H1 (cell line): ENCODE measurements around the gene HS6ST2. TPM values are rescaled to one million over a fixed set of nuclear protein-coding genes. Genes with fewer than 3 reads are reported as not detected.

Experiments
- CTCF ChIA-PET: fragments of 300-600 bp; sonication (Branson Sonifier 250); formaldehyde crosslinking; loops from one replicate; lab custom pipeline; 2021; ENCODE audit not compliant: partially characterized antibody; lab: Charles Lee
- POLR2A ChIA-PET: fragments of 300-600 bp; sonication (Branson Sonifier 250); formaldehyde crosslinking; loops from one replicate; lab custom pipeline; 2021; ENCODE audit warnings: inconsistent platforms; ENCODE audit not compliant: partially characterized antibody; lab: Charles Lee
- DNase-seq, 2 experiments: peaks; one replicate each; pipeline versions ENCODE4 v3.0.0 to v3.0.0-alpha.2; 2010 to 2022; ENCODE audit warnings: low spot score in 2 of 2, low read depth in 1 of 2, mixed read lengths in 1 of 2
- FAIRE-seq: peaks from 2 replicates; lab custom pipeline; 2011; peaks lifted over from hg19 to GRCh38; lab: Jason Lieb, UNC
- H2AFZ ChIP-seq: 2 replicates; pipeline ENCODE4 v1.8.1; 2012; ENCODE audit warnings: low read length, inconsistent platforms
- H2AK5ac ChIP-seq: 2 replicates; pipeline ENCODE4 v1.6.1; 2013; ENCODE audit warnings: low read depth, low read length
- H2BK120ac ChIP-seq: replicated peaks from 2 replicates; pipeline ENCODE3; 2013; ENCODE audit warnings: low read depth, low read length, inconsistent platforms
- H2BK12ac ChIP-seq: 2 replicates; pipeline ENCODE4 v1.6.1; 2013; ENCODE audit warnings: low read depth, low read length
- H2BK15ac ChIP-seq: 2 replicates; pipeline ENCODE4 v1.6.1; 2013; ENCODE audit warnings: low read length
- H2BK20ac ChIP-seq: 2 replicates; pipeline ENCODE4 v1.6.1; 2013; ENCODE audit warnings: low read length
- H2BK5ac ChIP-seq: 2 replicates; pipeline ENCODE4 v1.6.1; 2013; ENCODE audit warnings: low read depth, low read length
- H3K14ac ChIP-seq: 2 replicates; pipeline ENCODE4 v1.6.1; 2013; ENCODE audit warnings: inconsistent platforms; ENCODE audit not compliant: insufficient read length
- H3K18ac ChIP-seq: 2 replicates; pipeline ENCODE4 v1.6.1; 2013; ENCODE audit warnings: low read length; ENCODE audit errors: extremely low read depth
- H3K23ac ChIP-seq: 2 replicates; pipeline ENCODE4 v1.6.1; 2013; ENCODE audit warnings: inconsistent platforms; ENCODE audit not compliant: insufficient read length
- H3K23me2 ChIP-seq: 2 replicates; pipeline ENCODE4 v1.6.1; 2013; ENCODE audit warnings: low read depth, low read length
- H3K27ac ChIP-seq: 2 replicates; pipeline ENCODE4 v1.6.1; 2011; ENCODE audit warnings: low read depth, low read length, inconsistent platforms
- H3K27me3 ChIP-seq, 4 experiments: replicated peaks in 1 of 4; 1 replicate in 1 of 4; 2 replicates in 3 of 4; pipeline versions ENCODE4 v1.6.1 to v1.8.1; 2011 to 2013; ENCODE audit warnings: low read length in 3 of 4, mild to moderate bottlenecking in 3 of 4, inconsistent platforms in 2 of 4, mixed read lengths in 2 of 4, moderate library complexity in 1 of 4; ENCODE audit not compliant: control insufficient read depth in 3 of 4, insufficient read depth in 3 of 4; ENCODE audit errors: extremely low read depth in 1 of 4
- H3K36me3 ChIP-seq, 4 experiments: 2 replicates each; pipeline versions ENCODE4 v1.6.1 to v1.8.1; 2011 to 2013; ENCODE audit warnings: mild to moderate bottlenecking in 4 of 4, low read length in 3 of 4, moderate library complexity in 2 of 4, control low read depth in 1 of 4, inconsistent platforms in 1 of 4; ENCODE audit not compliant: insufficient read depth in 4 of 4, control insufficient read depth in 2 of 4
- H3K4ac ChIP-seq: replicated peaks from 2 replicates; pipeline ENCODE3; 2013; ENCODE audit warnings: low read length, low read depth, mixed read lengths, inconsistent platforms; ENCODE audit not compliant: insufficient read length
- H3K4me1 ChIP-seq, 4 experiments: replicated peaks in 1 of 4; 1 replicate in 1 of 4; 2 replicates in 3 of 4; pipeline versions ENCODE4 v1.6.1 to v1.8.1; 2011 to 2013; ENCODE audit warnings: low read length in 3 of 4, inconsistent platforms in 2 of 4, mixed read lengths in 1 of 4; ENCODE audit not compliant: insufficient read depth in 4 of 4, control insufficient read depth in 3 of 4
- H3K4me2 ChIP-seq, 2 experiments: 2 replicates each; pipeline versions ENCODE4 v1.6.1 to v1.8.1; 2011 to 2013; ENCODE audit warnings: low read depth in 2 of 2, low read length in 2 of 2, control low read depth in 1 of 2, inconsistent platforms in 1 of 2, mild to moderate bottlenecking in 1 of 2; ENCODE audit not compliant: insufficient read depth in 1 of 2
- H3K4me3 ChIP-seq, 4 experiments: fragments of 200-600, 300-600 bp in 1 of 4; sonication (generic), shearing (Covaris generic), sonication (Bioruptor Twin) in 1 of 4; 2 replicates each; pipeline versions ENCODE4 v1.5.1 to v1.8.1; 2011 to 2016; ENCODE audit warnings: low read length in 4 of 4, low read depth in 3 of 4, control low read depth in 2 of 4, inconsistent platforms in 2 of 4, mild to moderate bottlenecking in 2 of 4, mixed read lengths in 1 of 4, moderate library complexity in 1 of 4; ENCODE audit not compliant: insufficient read depth in 2 of 4; ENCODE audit errors: extremely low read depth in 1 of 4
- H3K56ac ChIP-seq: replicated peaks from 2 replicates; pipeline ENCODE3; 2013; ENCODE audit warnings: low read depth, mild to moderate bottlenecking, mixed read lengths, low read length, inconsistent platforms; ENCODE audit not compliant: insufficient read length
- H3K79me1 ChIP-seq: 2 replicates; pipeline ENCODE4 v1.6.1; 2013; ENCODE audit warnings: low read depth, low read length, control low read depth
- H3K79me2 ChIP-seq, 2 experiments: 2 replicates each; pipeline versions ENCODE4 v1.6.1 to v1.8.1; 2012 to 2013; ENCODE audit warnings: low read length in 2 of 2, mild to moderate bottlenecking in 2 of 2, inconsistent platforms in 1 of 2; ENCODE audit not compliant: insufficient read depth in 2 of 2, control insufficient read depth in 1 of 2
- H3K9ac ChIP-seq, 4 experiments: replicated peaks in 1 of 4; 1 replicate in 1 of 4; 2 replicates in 3 of 4; pipeline versions ENCODE4 v1.6.1 to v1.8.1; 2011 to 2013; ENCODE audit warnings: low read depth in 3 of 4, low read length in 3 of 4, control low read depth in 2 of 4, mild to moderate bottlenecking in 2 of 4, moderate library complexity in 2 of 4, inconsistent platforms in 1 of 4; ENCODE audit errors: extremely low read depth in 1 of 4
- H3K9me3 ChIP-seq, 2 experiments: 2 replicates each; pipeline versions ENCODE4 v1.6.1 to v1.8.1; 2012 to 2013; ENCODE audit warnings: mild to moderate bottlenecking in 2 of 2, moderate library complexity in 2 of 2, control low read depth in 1 of 2, inconsistent platforms in 1 of 2, low read depth in 1 of 2, low read length in 1 of 2, mixed read lengths in 1 of 2; ENCODE audit not compliant: insufficient read depth in 2 of 2
- H4K20me1 ChIP-seq, 2 experiments: replicated peaks in 1 of 2; 2 replicates each; pipeline versions ENCODE3 to v1.8.1; 2011 to 2013; ENCODE audit warnings: inconsistent platforms in 2 of 2, low read length in 2 of 2, mild to moderate bottlenecking in 1 of 2; ENCODE audit not compliant: insufficient read depth in 2 of 2, control insufficient read depth in 1 of 2
- H4K5ac ChIP-seq: 2 replicates; pipeline ENCODE4 v1.6.1; 2013; ENCODE audit warnings: low read length, low read depth, mixed read lengths, inconsistent platforms; ENCODE audit not compliant: insufficient read length
- H4K8ac ChIP-seq: 2 replicates; pipeline ENCODE4 v1.8.0; 2013; ENCODE audit warnings: mild to moderate bottlenecking, moderate library complexity, low read length, inconsistent platforms; ENCODE audit not compliant: insufficient read depth; ENCODE audit errors: extremely low read depth
- H4K91ac ChIP-seq: replicated peaks from 2 replicates; pipeline ENCODE3; 2013; ENCODE audit warnings: low read length, mixed read lengths, inconsistent platforms; ENCODE audit not compliant: insufficient read length
- POU5F1 ChIP-seq: IDR thresholded peaks from 2 replicates; pipeline ENCODE4 v1.6.1; 2011; ENCODE audit warnings: low read depth, mild to moderate bottlenecking, low read length, moderate library complexity
- WGBS, 2 experiments: shearing (Covaris generic) in 1 of 2; methylation state at CpG; one replicate each; pipeline versions ENCODE4 v1.1.6 to v1.1.7; 2013 to 2015; ENCODE audit warnings: low lambda C conversion rate in 2 of 2, mixed read lengths in 2 of 2, inconsistent platforms in 1 of 2, low coverage in 1 of 2, missing lambda C conversion rate in 1 of 2; ENCODE audit not compliant: insufficient replicate concordance in 2 of 2, insufficient coverage in 1 of 2, insufficient read length in 1 of 2; ENCODE audit errors: extremely low coverage in 1 of 2, missing lambda C conversion rate in 1 of 2; 5-methylcytosine and 5-hydroxymethylcytosine counted together
- polyA plus RNA-seq, 7 experiments: library from polyadenylated mRNA; depleted of rRNA in 3 of 7; stranded (reverse) in 5 of 7; unstranded in 2 of 7; fragments of >200 nt in 5 of 7; fragments of 200-250 nt in 2 of 7; gene quantifications; 1 replicate in 5 of 7; 2 replicates in 1 of 7; 4 replicates in 1 of 7; pipeline versions ENCODE4 v1.2.1 to v1.2.3, GENCODE V29; 2011 to 2013; ENCODE audit warnings: missing spikeins in 2 of 7, mixed read lengths in 2 of 7
- total RNA-seq: library from RNA; stranded (reverse); fragmentation: NEBNext Ultra II Directional; extraction: Animal tissue kit (Norgen Biotek cat#: 25700); gene quantifications from 2 replicates; pipeline ENCODE4 v1.2.1, GENCODE V29; 2021
- TF ChIP-seq, protein P1 (sequence below): IDR thresholded peaks from 2 replicates; pipeline ENCODE4 v1.6.1; 2012; ENCODE audit warnings: low read length, inconsistent platforms
- TF ChIP-seq, protein P2 (sequence below): IDR thresholded peaks from 2 replicates; pipeline ENCODE4 v1.6.1; 2012; ENCODE audit warnings: inconsistent platforms

Gene HS6ST2
- total and polyA plus RNA-seq, 2 of the 8 experiments (the other 6 are each of a cell fraction or from before 2014, with no cell fraction given) = 3.9 TPM

DNA sequence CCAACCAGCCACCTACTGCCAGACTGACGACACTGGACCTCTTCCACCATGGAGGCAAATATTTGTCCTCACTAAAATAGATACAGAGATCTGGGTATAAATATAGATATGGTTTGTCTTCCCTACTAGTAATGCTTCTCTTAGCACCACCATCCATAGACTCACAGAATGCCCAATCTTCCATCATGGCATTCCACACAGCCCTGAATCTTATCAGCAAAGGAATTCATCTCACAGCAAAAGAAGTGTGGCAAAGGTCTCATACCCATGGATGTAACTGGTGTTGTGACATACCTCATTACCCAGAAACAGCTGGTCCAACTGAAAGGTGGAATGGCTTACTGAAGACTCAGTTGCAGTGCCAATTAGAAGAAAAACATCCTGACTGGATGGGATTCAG, 47.2 kb upstream of the HS6ST2 start:
- Histone ChIP-seq H3K56ac (no peak overlapping the region), H2AFZ (no peak overlapping the region), H4K20me1 (no peaks in the 10 kb centered on the region), H3K79me2 (no peaks in the 10 kb centered on the region), H2AK5ac (no peak overlapping the region), H2BK5ac (no peak overlapping the region), H4K91ac (no peak overlapping the region), H3K4ac (no peak overlapping the region), H3K23ac (no peak overlapping the region), H3K9me3 (peaks cover 3 to 7% of the 10 kb centered on the region in 2 experiments; a peak in 2 of 4 replicates), H2BK15ac (no peak overlapping the region), H3K23me2 (no peaks in the 10 kb centered on the region), H4K5ac (no peak overlapping the region), H3K4me1 (no peaks in the 10 kb centered on the region), H3K18ac (no peak overlapping the region), H3K79me1 (no peaks in the 10 kb centered on the region), H3K4me3 (no peak overlapping the region), H3K4me2 (no peak overlapping the region), H2BK12ac (no peak overlapping the region), H4K8ac (no peak overlapping the region), H2BK20ac (no peak overlapping the region), H3K14ac (no peak overlapping the region)
- CTCF ChIA-PET = interaction anchor here (0.6 to 3.6 kb wide), 22 partner anchors 13 to 644 kb away, joined by 3 to 25 read pairs (median 3); no protein-coding TSS in a partner anchor
- DNase-seq (no peak), FAIRE-seq (no peak)
- POLR2A ChIA-PET = no interaction called here
- WGBS, 2 experiments = 100% methylated on average over 1 of the region's 1 CpG; no CpG with 5 or more reads in 1 of the 2 experiments
- TF ChIP-seq, protein P1, sequence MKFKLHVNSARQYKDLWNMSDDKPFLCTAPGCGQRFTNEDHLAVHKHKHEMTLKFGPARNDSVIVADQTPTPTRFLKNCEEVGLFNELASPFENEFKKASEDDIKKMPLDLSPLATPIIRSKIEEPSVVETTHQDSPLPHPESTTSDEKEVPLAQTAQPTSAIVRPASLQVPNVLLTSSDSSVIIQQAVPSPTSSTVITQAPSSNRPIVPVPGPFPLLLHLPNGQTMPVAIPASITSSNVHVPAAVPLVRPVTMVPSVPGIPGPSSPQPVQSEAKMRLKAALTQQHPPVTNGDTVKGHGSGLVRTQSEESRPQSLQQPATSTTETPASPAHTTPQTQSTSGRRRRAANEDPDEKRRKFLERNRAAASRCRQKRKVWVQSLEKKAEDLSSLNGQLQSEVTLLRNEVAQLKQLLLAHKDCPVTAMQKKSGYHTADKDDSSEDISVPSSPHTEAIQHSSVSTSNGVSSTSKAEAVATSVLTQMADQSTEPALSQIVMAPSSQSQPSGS = no peak
- TF ChIP-seq POU5F1 = no peak
- TF ChIP-seq, protein P2, sequence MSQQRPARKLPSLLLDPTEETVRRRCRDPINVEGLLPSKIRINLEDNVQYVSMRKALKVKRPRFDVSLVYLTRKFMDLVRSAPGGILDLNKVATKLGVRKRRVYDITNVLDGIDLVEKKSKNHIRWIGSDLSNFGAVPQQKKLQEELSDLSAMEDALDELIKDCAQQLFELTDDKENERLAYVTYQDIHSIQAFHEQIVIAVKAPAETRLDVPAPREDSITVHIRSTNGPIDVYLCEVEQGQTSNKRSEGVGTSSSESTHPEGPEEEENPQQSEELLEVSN = no peak
- TF ChIP-seq, all 59 proteins: peak for 0
- Histone ChIP-seq H3K36me3 (no peaks in the 10 kb centered on the region), H3K27me3 (no peaks in the 10 kb centered on the region), H3K9ac (no peak overlapping the region), H2BK120ac (no peak overlapping the region), H3K27ac (no peak overlapping the region)
